HG03457 (cell line): ENCODE measurements around the gene USF2.

ENCODE experiments used
- ATAC-seq: cut with Tn5 transposase; IDR thresholded peaks from one replicate; pipeline ENCODE4 v1.9.1; 2021; ENCODE audit warnings: moderate number of reproducible peaks; ENCODE audit not compliant: unreplicated experiment

The USF2 gene

GRCh38 chr19:35265126-35265899 lies 3.4 kb upstream of the USF2 start:
- ATAC-seq, result no peak

GRCh38 chr19:35265900-35266519 lies 2.8 kb upstream of the USF2 start:
- no peak for ATAC-seq

GRCh38 chr19:35266520-35267352 lies 2.0 kb upstream of the USF2 start:
- ATAC-seq, result no peak

- ATAC-seq, result no peak
Observed at GRCh38 chr19:35267353-35267817, 1.4 kb upstream of the USF2 start.

- no peak for ATAC-seq
Observed at GRCh38 chr19:35267818-35268535, 785 bp upstream of the USF2 start.

- ATAC-seq, result peak; percentile 30
Observed at GRCh38 chr19:35269438-35270117, 816 bp downstream of the USF2 start.

GRCh38 chr19:35270381-35270811 lies 1.6 kb downstream of the USF2 start:
- no peak for ATAC-seq

GRCh38 chr19:35271546-35271945 lies 2.8 kb downstream of the USF2 start:
- no peak for ATAC-seq

- ATAC-seq, result no peak
Observed at GRCh38 chr19:35272122-35272719, 3.5 kb downstream of the USF2 start.

- ATAC-seq, result no peak
Observed at GRCh38 chr19:35272954-35273649, 4.3 kb downstream of the USF2 start.

- ATAC-seq, result no peak
Observed at GRCh38 chr19:35273686-35274259, 5.0 kb downstream of the USF2 start.

GRCh38 chr19:35274323-35274722 lies 5.6 kb downstream of the USF2 start:
- no peak for ATAC-seq

GRCh38 chr19:35276706-35277281 lies 8.0 kb downstream of the USF2 start:
- no peak for ATAC-seq

- no peak for ATAC-seq
Observed at GRCh38 chr19:35278578-35279284, 10.0 kb downstream of the USF2 start.

GRCh38 chr19:35279374-35279773 lies 10.6 kb downstream of the USF2 start:
- no peak for ATAC-seq

GRCh38 chr19:35279985-35280821 lies 11.4 kb downstream of the USF2 start:
- no peak for ATAC-seq

- ATAC-seq, result no peak
Observed at GRCh38 chr19:35281303-35281702, 12.5 kb downstream of the USF2 start.
